ENCODE results near the gene DUSP11.
"Not testable (repeated sequence)": the region's sequence is repeated elsewhere in the genome, so short reads cannot be mapped to it uniquely, and the experiment has no call there.

The DUSP11 gene

GRCh38 chr2:73779467-73780236 lies at the start of gene DUSP11:
Gene DUSP11, minus strand, starts transcription at chr2:73780103. Its CDS starts 129 bp downstream, at chr2:73779974.
- DNase-seq (ENCODE audit: low read depth in 2 of 2, low spot score in 1 of 2), result peak; percentile 92 to 93

- peak; percentile 71 to 80 for DNase-seq (ENCODE audit: low read depth in 2 of 2, low spot score in 1 of 2)
These were observed 49.1 kb upstream of the DUSP11 start, which contains the start of gene STAMBP for GRCh38 chr2:73828818-73829570. Gene STAMBP, plus strand, starts transcription at chr2:73828961. Its CDS starts 1,896 bp downstream, at chr2:73830857.

- no peak for DNase-seq (ENCODE audit: low read depth in 2 of 2, low spot score in 1 of 2)
These were observed 48.5 kb upstream of the DUSP11 start for GRCh38 chr2:73828389-73828817.

GRCh38 chr2:73827660-73828388 lies 47.9 kb upstream of the DUSP11 start:
- DNase-seq (ENCODE audit: low read depth in 2 of 2, low spot score in 1 of 2), result no peak

GRCh38 chr2:73827018-73827417 lies 47.1 kb upstream of the DUSP11 start:
- no peak for DNase-seq (ENCODE audit: low read depth in 2 of 2, low spot score in 1 of 2)

- DNase-seq (ENCODE audit: low read depth in 2 of 2, low spot score in 1 of 2), result no peak
These were observed 45.5 kb upstream of the DUSP11 start for GRCh38 chr2:73825408-73825807.

- no peak for DNase-seq (ENCODE audit: low read depth in 2 of 2, low spot score in 1 of 2)
These were observed 44.1 kb upstream of the DUSP11 start for GRCh38 chr2:73823916-73824523.

- no peak for DNase-seq (ENCODE audit: low read depth in 2 of 2, low spot score in 1 of 2)
These were observed 43.5 kb upstream of the DUSP11 start for GRCh38 chr2:73823416-73823815.

- DNase-seq (ENCODE audit: low read depth in 2 of 2, low spot score in 1 of 2), result no peak
These were observed 43.1 kb upstream of the DUSP11 start for GRCh38 chr2:73822991-73823390.

GRCh38 chr2:73822276-73822675 lies 42.4 kb upstream of the DUSP11 start:
- no peak for DNase-seq (ENCODE audit: low read depth in 2 of 2, low spot score in 1 of 2)

GRCh38 chr2:73821669-73822068 lies 41.8 kb upstream of the DUSP11 start:
- DNase-seq (ENCODE audit: low read depth in 2 of 2, low spot score in 1 of 2), result no peak

GRCh38 chr2:73821227-73821626 lies 41.3 kb upstream of the DUSP11 start:
- no peak for DNase-seq (ENCODE audit: low read depth in 2 of 2, low spot score in 1 of 2)

- no peak for DNase-seq (ENCODE audit: low read depth in 2 of 2, low spot score in 1 of 2)
These were observed 38.4 kb upstream of the DUSP11 start for GRCh38 chr2:73818296-73818695.

GRCh38 chr2:73812635-73813034 lies 32.7 kb upstream of the DUSP11 start:
- no peak for DNase-seq (ENCODE audit: low read depth in 2 of 2, low spot score in 1 of 2)

- DNase-seq (ENCODE audit: low read depth in 2 of 2, low spot score in 1 of 2), result no peak
These were observed 32.0 kb upstream of the DUSP11 start for GRCh38 chr2:73811878-73812277.

- DNase-seq (ENCODE audit: low read depth in 2 of 2, low spot score in 1 of 2), result not testable (repeated sequence)
These were observed 4.0 kb upstream of the DUSP11 start, which contains the start of gene C2orf78 for GRCh38 chr2:73783883-73784282. Gene C2orf78, plus strand, starts transcription at chr2:73784183. Its CDS starts 127 bp downstream, at chr2:73784310.

GRCh38 chr2:73783402-73783801 lies 3.5 kb upstream of the DUSP11 start:
- DNase-seq (ENCODE audit: low read depth in 2 of 2, low spot score in 1 of 2), result not testable (repeated sequence)

- no peak for DNase-seq (ENCODE audit: low read depth in 2 of 2, low spot score in 1 of 2)
These were observed 307 bp upstream of the DUSP11 start for GRCh38 chr2:73780237-73780582.

GRCh38 chr2:73778867-73779466 lies 936 bp downstream of the DUSP11 start:
- not testable (repeated sequence) for DNase-seq (ENCODE audit: low read depth in 2 of 2, low spot score in 1 of 2)

GRCh38 chr2:73776869-73777519 lies 2.9 kb downstream of the DUSP11 start:
- no peak for DNase-seq (ENCODE audit: low read depth in 2 of 2, low spot score in 1 of 2)

Data from stimulated activated CD8-positive, alpha-beta memory T cell treated with anti-CD3 and anti-CD28 coated beads, Interleukin-4, amount 100 ng/mL, for 1 hour (primary cell).